SK-N-SH treated with all-trans-retinoic acid at 6 μM for 48 hours (cell line): Measurements from ENCODE around the gene SLC4A11.

Experiments used
- ATAC-seq: fragments of 200-7000 bp; cut with Tn5 transposase; 3 replicates; pipeline ENCODE4 v1.9.1; 2020; ENCODE audit warnings: mild to moderate bottlenecking, moderate library complexity
- ARNTL ChIP-seq: fragments of 450-650 bp; formaldehyde crosslinking; IDR thresholded peaks from 2 replicates; pipeline ENCODE4 v1.5.0; 2020; ENCODE audit warnings: low read depth, mild to moderate bottlenecking, moderate library complexity, borderline replicate concordance
- BACH2 ChIP-seq: fragments of 250-450 bp; sonication (Bioruptor Pico); IDR thresholded peaks from 2 replicates; pipeline ENCODE4 v1.9.0; 2021; ENCODE audit warnings: mild to moderate bottlenecking, borderline replicate concordance
- CSDC2 ChIP-seq: fragments of 250-450 bp; sonication (Bioruptor Pico); IDR thresholded peaks from 2 replicates; pipeline ENCODE4 v1.5.0; 2020; ENCODE audit warnings: mild to moderate bottlenecking, moderate library complexity
- GLIS3 ChIP-seq: fragments of 250-450 bp; sonication (Bioruptor Pico); IDR thresholded peaks from 2 replicates; pipeline ENCODE4 v1.5.0; 2020; ENCODE audit warnings: mild to moderate bottlenecking, moderate library complexity
- ISL1 ChIP-seq: fragments of 250-450 bp; sonication (Bioruptor Pico); IDR thresholded peaks from 2 replicates; pipeline ENCODE4 v2.1.2; 2022; ENCODE audit warnings: mild to moderate bottlenecking, moderate library complexity
- OSR1 ChIP-seq: fragments of 250-450 bp; sonication (Bioruptor Pico); IDR thresholded peaks from 2 replicates; pipeline ENCODE4 v1.8.0; 2022; ENCODE audit warnings: moderate library complexity, mild to moderate bottlenecking, inconsistent platforms
- PPARA ChIP-seq: fragments of 250-450 bp; sonication (Bioruptor Pico); IDR thresholded peaks from 2 replicates; pipeline ENCODE4 v1.5.0; 2020; ENCODE audit warnings: mild to moderate bottlenecking, borderline replicate concordance
- RARB ChIP-seq: fragments of 250-450 bp; sonication (Bioruptor Pico); IDR thresholded peaks from 2 replicates; pipeline ENCODE4 v1.8.0; 2021; ENCODE audit warnings: mild to moderate bottlenecking, moderate library complexity
- SNAI2 ChIP-seq: fragments of 250-450 bp; sonication (Bioruptor Pico); IDR thresholded peaks from 2 replicates; pipeline ENCODE4 v1.5.0; 2020; ENCODE audit warnings: mild to moderate bottlenecking, moderate library complexity
- TCF4 ChIP-seq: fragments of 250-450 bp; sonication (Bioruptor Pico); IDR thresholded peaks from 2 replicates; pipeline ENCODE4 v1.8.0; 2021; ENCODE audit warnings: mild to moderate bottlenecking, moderate library complexity, borderline replicate concordance
- TOX ChIP-seq: fragments of 250-450 bp; sonication (Bioruptor Pico); IDR thresholded peaks from 2 replicates; pipeline ENCODE4 v1.8.0; 2021; ENCODE audit warnings: mild to moderate bottlenecking, moderate library complexity, borderline replicate concordance
- ZC3H10 ChIP-seq: fragments of 250-450 bp; sonication (Bioruptor Pico); IDR thresholded peaks from 2 replicates; pipeline ENCODE4 v1.5.1; 2021; ENCODE audit warnings: mild to moderate bottlenecking, moderate library complexity
- ZFP3 ChIP-seq: fragments of 250-450 bp; sonication (Bioruptor Pico); IDR thresholded peaks from 2 replicates; pipeline ENCODE4 v1.5.0; 2020; ENCODE audit warnings: mild to moderate bottlenecking, moderate library complexity
- ZFP30 ChIP-seq: fragments of 450-650 bp; formaldehyde crosslinking; IDR thresholded peaks from 2 replicates; pipeline ENCODE4 v1.5.0; 2022; ENCODE audit warnings: mild to moderate bottlenecking, moderate library complexity
- ZNF565 ChIP-seq: fragments of 450-650 bp; formaldehyde crosslinking; conservative IDR thresholded peaks from 2 replicates; pipeline ENCODE4 v1.5.0; 2020; ENCODE audit warnings: low read depth, mild to moderate bottlenecking, moderate library complexity
- ZNF70 ChIP-seq: fragments of 450-650 bp; formaldehyde crosslinking; IDR thresholded peaks from 2 replicates; pipeline ENCODE4 v1.5.0; 2020; ENCODE audit warnings: mild to moderate bottlenecking, moderate library complexity
- ZNF8 ChIP-seq: fragments of 450-650 bp; formaldehyde crosslinking; IDR thresholded peaks from 2 replicates; pipeline ENCODE4 v1.5.0; 2020; ENCODE audit warnings: mild to moderate bottlenecking, moderate library complexity
- TF ChIP-seq, protein P1 (sequence below): fragments of 250-450 bp; sonication (Bioruptor Pico); IDR thresholded peaks from 2 replicates; pipeline ENCODE4 v1.5.1; 2020; ENCODE audit warnings: low read depth, mild to moderate bottlenecking, moderate library complexity
- TF ChIP-seq, protein P2 (sequence below): fragments of 250-450 bp; sonication (Bioruptor Pico); IDR thresholded peaks from 2 replicates; pipeline ENCODE4 v1.5.0; 2020; ENCODE audit warnings: mild to moderate bottlenecking, moderate library complexity
- TF ChIP-seq, protein P3 (sequence below): fragments of 250-450 bp; sonication (Bioruptor Pico); IDR thresholded peaks from 2 replicates; pipeline ENCODE4 v1.8.0; 2021; ENCODE audit warnings: low read depth, mild to moderate bottlenecking, moderate library complexity, borderline replicate concordance

The SLC4A11 gene

DNA sequence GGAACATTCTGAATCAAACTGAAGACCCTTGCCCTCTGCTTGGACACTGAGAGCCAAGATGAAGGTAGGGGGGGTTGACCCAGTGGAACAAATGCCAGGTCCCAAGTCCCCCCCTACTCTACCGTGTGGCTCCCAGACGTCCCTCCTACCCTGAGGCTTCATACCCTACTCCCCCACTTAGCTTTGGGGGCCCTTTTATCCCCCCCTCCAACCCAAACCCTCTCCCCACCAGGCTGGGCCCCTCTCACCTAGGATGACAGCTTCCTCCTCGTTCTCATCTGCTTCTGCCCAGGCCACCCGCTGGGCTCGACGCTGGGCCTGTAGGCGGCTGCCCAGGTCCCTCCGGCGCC is 36.0 kb downstream of the SLC4A11 start (continued):
- TF ChIP-seq BACH2, result no peak
- TF ChIP-seq, protein P1, sequence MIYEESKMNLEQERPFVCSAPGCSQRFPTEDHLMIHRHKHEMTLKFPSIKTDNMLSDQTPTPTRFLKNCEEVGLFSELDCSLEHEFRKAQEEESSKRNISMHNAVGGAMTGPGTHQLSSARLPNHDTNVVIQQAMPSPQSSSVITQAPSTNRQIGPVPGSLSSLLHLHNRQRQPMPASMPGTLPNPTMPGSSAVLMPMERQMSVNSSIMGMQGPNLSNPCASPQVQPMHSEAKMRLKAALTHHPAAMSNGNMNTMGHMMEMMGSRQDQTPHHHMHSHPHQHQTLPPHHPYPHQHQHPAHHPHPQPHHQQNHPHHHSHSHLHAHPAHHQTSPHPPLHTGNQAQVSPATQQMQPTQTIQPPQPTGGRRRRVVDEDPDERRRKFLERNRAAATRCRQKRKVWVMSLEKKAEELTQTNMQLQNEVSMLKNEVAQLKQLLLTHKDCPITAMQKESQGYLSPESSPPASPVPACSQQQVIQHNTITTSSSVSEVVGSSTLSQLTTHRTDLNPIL (CRISPR knock-in tag), result no peak
- TF ChIP-seq, all 23 proteins: peak for 0

DNA sequence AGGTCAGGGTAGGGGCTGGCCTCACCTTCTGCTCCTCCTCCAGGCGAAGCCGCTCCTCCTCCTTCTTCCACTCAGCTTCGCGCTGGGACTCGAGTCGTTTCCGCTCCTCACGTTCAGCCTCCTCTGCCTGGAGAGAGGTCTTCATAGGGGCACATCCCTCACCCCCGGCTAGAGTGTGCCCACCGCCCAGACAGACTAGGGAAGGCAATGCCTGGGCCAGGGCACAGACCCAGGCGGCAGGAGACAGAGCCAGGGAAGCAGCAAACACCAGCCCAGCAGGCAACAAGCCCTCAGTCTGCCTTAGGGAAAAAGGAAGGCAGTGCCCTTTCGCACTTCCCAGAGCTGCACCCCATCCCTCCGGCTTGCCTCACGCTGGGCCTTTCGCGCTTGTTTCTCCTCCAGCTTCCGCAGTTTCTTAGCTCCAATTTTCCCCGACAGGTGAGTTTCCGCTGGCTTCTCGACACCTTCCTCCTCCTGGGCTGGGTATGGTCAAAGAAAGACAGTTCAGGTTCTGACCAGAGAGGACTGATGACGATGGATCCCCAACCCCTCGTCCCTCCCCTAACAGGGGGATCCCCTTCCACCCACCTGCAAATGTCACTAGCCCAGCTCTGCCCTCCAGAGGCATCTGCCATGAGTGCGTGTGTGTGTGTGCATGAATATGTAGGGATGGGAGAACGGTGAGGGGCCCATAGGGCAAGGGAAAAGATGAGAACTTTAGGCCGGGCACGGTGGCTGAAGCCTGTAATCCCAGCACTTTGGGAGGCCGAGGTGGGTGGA is 38.8 kb downstream of the SLC4A11 start:
- ATAC-seq, result no peak
- TF ChIP-seq ARNTL (no peak), ZNF70 (no peak), BACH2 (no peak), RARB (no peak), CSDC2 (CRISPR knock-in tag) (no peak), PPARA (CRISPR knock-in tag) (no peak), ZNF565 (CRISPR knock-in tag) (no peak), ISL1 (CRISPR knock-in tag) (no peak), ZC3H10 (CRISPR knock-in tag) (no peak), OSR1 (CRISPR knock-in tag) (no peak), TCF4 (CRISPR knock-in tag) (no peak), GLIS3 (CRISPR knock-in tag) (no peak), TOX (CRISPR knock-in tag) (no peak), SNAI2 (CRISPR knock-in tag) (no peak), ZFP3 (no peak)
- TF ChIP-seq, protein P1 (CRISPR knock-in tag), result no peak
- TF ChIP-seq, protein P2, sequence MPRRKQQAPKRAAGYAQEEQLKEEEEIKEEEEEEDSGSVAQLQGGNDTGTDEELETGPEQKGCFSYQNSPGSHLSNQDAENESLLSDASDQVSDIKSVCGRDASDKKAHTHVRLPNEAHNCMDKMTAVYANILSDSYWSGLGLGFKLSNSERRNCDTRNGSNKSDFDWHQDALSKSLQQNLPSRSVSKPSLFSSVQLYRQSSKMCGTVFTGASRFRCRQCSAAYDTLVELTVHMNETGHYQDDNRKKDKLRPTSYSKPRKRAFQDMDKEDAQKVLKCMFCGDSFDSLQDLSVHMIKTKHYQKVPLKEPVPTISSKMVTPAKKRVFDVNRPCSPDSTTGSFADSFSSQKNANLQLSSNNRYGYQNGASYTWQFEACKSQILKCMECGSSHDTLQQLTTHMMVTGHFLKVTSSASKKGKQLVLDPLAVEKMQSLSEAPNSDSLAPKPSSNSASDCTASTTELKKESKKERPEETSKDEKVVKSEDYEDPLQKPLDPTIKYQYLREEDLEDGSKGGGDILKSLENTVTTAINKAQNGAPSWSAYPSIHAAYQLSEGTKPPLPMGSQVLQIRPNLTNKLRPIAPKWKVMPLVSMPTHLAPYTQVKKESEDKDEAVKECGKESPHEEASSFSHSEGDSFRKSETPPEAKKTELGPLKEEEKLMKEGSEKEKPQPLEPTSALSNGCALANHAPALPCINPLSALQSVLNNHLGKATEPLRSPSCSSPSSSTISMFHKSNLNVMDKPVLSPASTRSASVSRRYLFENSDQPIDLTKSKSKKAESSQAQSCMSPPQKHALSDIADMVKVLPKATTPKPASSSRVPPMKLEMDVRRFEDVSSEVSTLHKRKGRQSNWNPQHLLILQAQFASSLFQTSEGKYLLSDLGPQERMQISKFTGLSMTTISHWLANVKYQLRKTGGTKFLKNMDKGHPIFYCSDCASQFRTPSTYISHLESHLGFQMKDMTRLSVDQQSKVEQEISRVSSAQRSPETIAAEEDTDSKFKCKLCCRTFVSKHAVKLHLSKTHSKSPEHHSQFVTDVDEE (CRISPR knock-in tag), result no peak
- TF ChIP-seq, protein P3, sequence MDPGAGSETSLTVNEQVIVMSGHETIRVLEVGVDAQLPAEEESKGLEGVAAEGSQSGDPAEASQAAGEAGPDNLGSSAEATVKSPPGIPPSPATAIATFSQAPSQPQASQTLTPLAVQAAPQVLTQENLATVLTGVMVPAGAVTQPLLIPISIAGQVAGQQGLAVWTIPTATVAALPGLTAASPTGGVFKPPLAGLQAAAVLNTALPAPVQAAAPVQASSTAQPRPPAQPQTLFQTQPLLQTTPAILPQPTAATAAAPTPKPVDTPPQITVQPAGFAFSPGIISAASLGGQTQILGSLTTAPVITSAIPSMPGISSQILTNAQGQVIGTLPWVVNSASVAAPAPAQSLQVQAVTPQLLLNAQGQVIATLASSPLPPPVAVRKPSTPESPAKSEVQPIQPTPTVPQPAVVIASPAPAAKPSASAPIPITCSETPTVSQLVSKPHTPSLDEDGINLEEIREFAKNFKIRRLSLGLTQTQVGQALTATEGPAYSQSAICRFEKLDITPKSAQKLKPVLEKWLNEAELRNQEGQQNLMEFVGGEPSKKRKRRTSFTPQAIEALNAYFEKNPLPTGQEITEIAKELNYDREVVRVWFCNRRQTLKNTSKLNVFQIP (CRISPR knock-in tag), result no peak

DNA sequence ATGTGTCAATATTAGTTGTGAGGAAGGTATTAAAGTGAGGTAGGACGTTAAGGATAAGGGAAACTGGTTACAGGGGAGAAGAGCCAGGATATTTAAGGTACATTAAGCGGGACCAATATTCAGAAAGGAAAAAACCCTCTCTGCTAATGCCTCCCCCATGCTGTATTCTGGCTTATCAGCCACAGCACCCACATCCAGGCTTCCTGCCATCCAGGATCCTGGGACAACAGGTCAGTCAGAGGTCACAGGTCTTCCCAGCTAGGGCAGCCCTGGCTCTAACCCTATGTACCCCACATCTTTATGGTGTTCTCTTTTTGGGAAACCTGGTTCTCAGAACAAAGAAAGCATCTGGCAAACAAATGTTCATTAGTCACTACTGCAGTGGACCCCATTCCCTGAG is 39.8 kb downstream of the SLC4A11 start:
- TF ChIP-seq, protein P1 (CRISPR knock-in tag), result no peak
- TF ChIP-seq ZNF8 (CRISPR knock-in tag) (no peak), ZFP30 (CRISPR knock-in tag) (no peak), TOX (CRISPR knock-in tag) (no peak), SNAI2 (CRISPR knock-in tag) (no peak), ZFP3 (no peak)
- no peak for ATAC-seq
